Stimulated activated CD8-positive, alpha-beta memory T cell treated with anti-CD3 and anti-CD28 coated beads, Interleukin-4, amount 100 ng/mL, for 1 hour (primary cell): ENCODE measurements around the gene TSSK3.

Source experiments
- DNase-seq, 2 donors: peaks; one replicate each; pipeline ENCODE4 v3.0.0-alpha.2; 2020; ENCODE audit warnings: low read depth in 2 of 2, low spot score in 1 of 2

TSSK3 gene

GRCh38 chr1:32361674-32362473 lies 465 bp upstream of the TSSK3 start:
- no peak for DNase-seq

- no peak for DNase-seq
These were observed 1.4 kb downstream of the TSSK3 start for GRCh38 chr1:32363713-32364112.

GRCh38 chr1:32364836-32365235 lies 2.5 kb downstream of the TSSK3 start:
- no peak for DNase-seq

- no peak for DNase-seq
These were observed 3.1 kb downstream of the TSSK3 start for GRCh38 chr1:32365445-32365844.

- DNase-seq = no peak
These were observed 5.7 kb downstream of the TSSK3 start for GRCh38 chr1:32367912-32368635.

- DNase-seq = no peak
These were observed 9.9 kb downstream of the TSSK3 start for GRCh38 chr1:32372149-32372756.

- no peak for DNase-seq
These were observed 11.8 kb downstream of the TSSK3 start for GRCh38 chr1:32373996-32374592.

GRCh38 chr1:32376199-32376598 lies 13.9 kb downstream of the TSSK3 start:
- no peak for DNase-seq

GRCh38 chr1:32377541-32378220 lies 15.3 kb downstream of the TSSK3 start:
- no peak for DNase-seq

- no peak for DNase-seq
These were observed 17.7 kb downstream of the TSSK3 start for GRCh38 chr1:32380057-32380456.

- no peak for DNase-seq
These were observed 24.5 kb downstream of the TSSK3 start for GRCh38 chr1:32386676-32387392.

- DNase-seq = no peak
These were observed 26.3 kb downstream of the TSSK3 start for GRCh38 chr1:32388641-32389040.

GRCh38 chr1:32390904-32391870 lies 28.8 kb downstream of the TSSK3 start:
- no peak for DNase-seq

- no peak for DNase-seq
These were observed 30.0 kb downstream of the TSSK3 start for GRCh38 chr1:32392325-32392724.

- DNase-seq = no peak
These were observed 30.8 kb downstream of the TSSK3 start for GRCh38 chr1:32393136-32393535.

- DNase-seq = no peak
These were observed 31.4 kb downstream of the TSSK3 start for GRCh38 chr1:32393832-32394140.

- peak; percentile 89 to 95 for DNase-seq
These were observed 32.0 kb downstream of the TSSK3 start, which contains the start of gene BSDC1 for GRCh38 chr1:32394141-32394889. Gene BSDC1 (minus strand): TSS chr1:32394441. CDS start chr1:32394414, 27 bp downstream.

- no peak for DNase-seq
These were observed 32.6 kb downstream of the TSSK3 start for GRCh38 chr1:32394890-32395432.
